HEK293T (cell line): ENCODE measurements around the gene TSEN54.

Experiments used
- CTCF ChIA-PET: fragments of 350-600 bp; formaldehyde crosslinking; extraction: SDS; loops from one replicate; lab custom pipeline; 2021; ENCODE audit warnings: antibody characterized with exemption, inconsistent platforms; lab: Yijun Ruan, JAX
- POLR2A ChIA-PET: fragments of 350-600 bp; formaldehyde crosslinking; extraction: SDS; loops from one replicate; lab custom pipeline; 2020; ENCODE audit warnings: antibody characterized with exemption, inconsistent platforms; lab: Yijun Ruan, JAX
- DNase-seq: peaks from one replicate; pipeline ENCODE4 v3.0.0; 2012; ENCODE audit warnings: mixed read lengths; ENCODE audit errors: extremely low spot score
- ARNT ChIP-seq: fragments of 450-650 bp; IDR thresholded peaks from 2 replicates; pipeline ENCODE4 v1.6.1; 2017; ENCODE audit warnings: mild to moderate bottlenecking
- BHLHE40 ChIP-seq: fragments of 450-650 bp; IDR thresholded peaks from 2 replicates; pipeline ENCODE4 v1.6.1; 2016; ENCODE audit warnings: mild to moderate bottlenecking, moderate library complexity, borderline replicate concordance
- CTBP1 ChIP-seq: fragments of 450-650 bp; IDR thresholded peaks from 2 replicates; pipeline ENCODE4 v1.6.1; 2016; ENCODE audit warnings: borderline replicate concordance
- ELF4 ChIP-seq: fragments of 450-650 bp; IDR thresholded peaks from 2 replicates; pipeline ENCODE4 v1.6.1; 2017; ENCODE audit warnings: antibody characterized with exemption
- FOXA1 ChIP-seq: fragments of 450-650 bp; IDR thresholded peaks from 2 replicates; pipeline ENCODE4 v1.6.1; 2016; ENCODE audit warnings: mild to moderate bottlenecking
- FOXK2 ChIP-seq: fragments of 450-650 bp; IDR thresholded peaks from 2 replicates; pipeline ENCODE4 v1.6.1; 2016; ENCODE audit warnings: mild to moderate bottlenecking
- FOXM1 ChIP-seq: fragments of 450-650 bp; IDR thresholded peaks from 2 replicates; pipeline ENCODE4 v1.6.1; 2017; ENCODE audit warnings: mild to moderate bottlenecking, borderline replicate concordance
- HDGF ChIP-seq: fragments of 450-650 bp; IDR thresholded peaks from 2 replicates; pipeline ENCODE4 v1.6.1; 2017; ENCODE audit warnings: antibody characterized with exemption, borderline replicate concordance
- L3MBTL2 ChIP-seq: fragments of 450-650 bp; conservative IDR thresholded peaks from 2 replicates; pipeline ENCODE4 v1.6.1; 2016; ENCODE audit warnings: mild to moderate bottlenecking
- LEF1 ChIP-seq: fragments of 450-650 bp; IDR thresholded peaks from 2 replicates; pipeline ENCODE4 v1.6.1; 2017; ENCODE audit warnings: mild to moderate bottlenecking, borderline replicate concordance
- NFRKB ChIP-seq: fragments of 450-650 bp; IDR thresholded peaks from 2 replicates; pipeline ENCODE4 v1.6.1; 2016; ENCODE audit warnings: mild to moderate bottlenecking, moderate library complexity
- SP1 ChIP-seq: fragments of 450-650 bp; IDR thresholded peaks from 2 replicates; pipeline ENCODE4 v1.6.1; 2017
- SUZ12 ChIP-seq: fragments of 450-650 bp; IDR thresholded peaks from 2 replicates; pipeline ENCODE4 v1.6.1; 2016; ENCODE audit warnings: mild to moderate bottlenecking
- TARDBP ChIP-seq: fragments of 450-650 bp; IDR thresholded peaks from 2 replicates; pipeline ENCODE4 v1.6.1; 2016
- ZNF384 ChIP-seq: fragments of 450-650 bp; IDR thresholded peaks from 2 replicates; pipeline ENCODE4 v1.6.1; 2016
- TF ChIP-seq, protein P1 (sequence below): fragments of 450-650 bp; IDR thresholded peaks from 2 replicates; pipeline ENCODE4 v1.6.1; 2016

The TSEN54 gene

GRCh38 chr17:75488693-75489510, 27.4 kb upstream of the TSEN54 start:
- CTCF ChIA-PET: no interaction called here

DNA sequence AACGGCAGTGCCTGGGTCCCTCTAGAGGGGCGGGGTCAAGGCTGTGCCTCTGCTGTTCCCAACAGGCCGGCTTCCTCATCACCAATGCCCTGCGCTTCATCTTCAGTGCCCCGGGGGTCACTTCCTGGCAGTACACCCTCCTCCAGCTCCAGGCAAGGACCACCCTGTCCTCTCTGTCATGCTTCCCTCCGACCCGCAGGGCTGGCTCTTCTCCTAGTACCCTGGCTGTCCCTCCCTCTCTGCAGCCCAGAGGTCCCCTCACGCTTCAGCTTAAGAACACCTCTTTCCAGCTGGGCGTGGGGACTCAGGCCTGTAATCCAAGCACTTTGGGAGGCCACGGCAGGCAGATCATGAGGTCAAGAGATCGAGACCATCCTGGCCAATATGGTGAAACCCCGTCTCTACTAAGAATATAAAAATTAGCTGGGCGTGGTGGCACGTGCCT, 26.8 kb upstream of the TSEN54 start:
- CTCF ChIA-PET: no interaction called here
- POLR2A ChIA-PET: no interaction called here
- no peak for DNase-seq
- TF ChIP-seq CTBP1 (no peak), FOXK2 (no peak), HDGF (no peak), ZNF384 (no peak), LEF1 (no peak)
- TF ChIP-seq, protein P1, sequence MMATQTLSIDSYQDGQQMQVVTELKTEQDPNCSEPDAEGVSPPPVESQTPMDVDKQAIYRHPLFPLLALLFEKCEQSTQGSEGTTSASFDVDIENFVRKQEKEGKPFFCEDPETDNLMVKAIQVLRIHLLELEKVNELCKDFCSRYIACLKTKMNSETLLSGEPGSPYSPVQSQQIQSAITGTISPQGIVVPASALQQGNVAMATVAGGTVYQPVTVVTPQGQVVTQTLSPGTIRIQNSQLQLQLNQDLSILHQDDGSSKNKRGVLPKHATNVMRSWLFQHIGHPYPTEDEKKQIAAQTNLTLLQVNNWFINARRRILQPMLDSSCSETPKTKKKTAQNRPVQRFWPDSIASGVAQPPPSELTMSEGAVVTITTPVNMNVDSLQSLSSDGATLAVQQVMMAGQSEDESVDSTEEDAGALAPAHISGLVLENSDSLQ: no peak

More at GRCh38 chr17:75488693-75489510, 27.4 kb upstream of the TSEN54 start:
- TF ChIP-seq NFRKB: no peak
- TF ChIP-seq SP1: no peak
- no peak for TF ChIP-seq HDGF
- TF ChIP-seq TARDBP: no peak
- POLR2A ChIA-PET: no interaction called here
- no peak for DNase-seq

DNA sequence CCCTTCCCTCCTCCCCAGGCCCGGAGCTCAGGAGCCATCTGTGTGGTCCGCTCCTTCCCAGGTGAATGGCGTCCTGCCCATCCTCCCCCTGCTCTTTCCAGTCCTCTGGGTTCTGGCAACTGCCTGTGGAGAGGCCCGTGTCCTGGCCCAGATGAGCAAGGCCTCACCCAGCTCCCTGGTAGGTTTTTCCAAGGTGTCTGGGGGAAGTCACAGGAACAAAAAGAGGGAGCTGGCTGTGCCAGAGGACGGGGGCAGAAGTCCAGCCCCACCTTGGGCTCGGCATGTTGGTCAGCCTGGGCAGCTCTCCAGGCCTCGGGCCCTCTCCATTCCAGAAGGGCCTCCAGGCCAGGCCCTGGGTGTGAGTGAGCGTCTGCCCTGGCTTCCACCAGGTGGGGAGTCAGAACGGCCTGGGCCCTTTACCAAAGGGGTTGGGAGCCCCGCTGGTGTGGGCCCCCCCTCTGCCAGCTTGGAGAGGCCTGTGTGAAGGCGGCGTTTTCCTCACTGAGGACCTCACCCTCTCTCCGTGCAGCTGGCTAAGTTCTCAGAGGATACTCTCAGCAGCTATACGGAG, 26.1 kb upstream of the TSEN54 start:
- no peak for TF ChIP-seq FOXA1
- TF ChIP-seq TARDBP: no peak
- TF ChIP-seq BHLHE40: no peak
- TF ChIP-seq NFRKB: no peak
- TF ChIP-seq HDGF: no peak
- TF ChIP-seq L3MBTL2: no peak
- no peak for TF ChIP-seq SUZ12
- TF ChIP-seq ZNF384: no peak
- TF ChIP-seq CTBP1: no peak
- TF ChIP-seq FOXK2: no peak
- TF ChIP-seq ELF4: no peak
- TF ChIP-seq, protein P1: no peak
- TF ChIP-seq ARNT: no peak
- TF ChIP-seq FOXM1: no peak
- ChIA-PET CTCF (no interaction called here), POLR2A (no interaction called here)
- DNase-seq: no peak

- ChIA-PET CTCF (no interaction called here), POLR2A (interaction anchor here (1.1 kb wide), 1 partner anchor 35 kb away, joined by 6 read pairs; the partner anchor contains the start of gene TMEM94)
- no peak for DNase-seq
- TF ChIP-seq BHLHE40: no peak
- no peak for TF ChIP-seq FOXK2
- no peak for TF ChIP-seq LEF1
- TF ChIP-seq FOXA1: no peak
- TF ChIP-seq ELF4: no peak
These were observed 25.2 kb upstream of the TSEN54 start for GRCh38 chr17:75490953-75491649.

- ChIA-PET CTCF (interaction anchor here (0.6 kb wide), 1 partner anchor 76 kb away, joined by 3 read pairs; no protein-coding TSS in a partner anchor), POLR2A (interaction anchor here (1.1 kb wide), 1 partner anchor 36 kb away, joined by 6 read pairs; the partner anchor contains the start of gene TMEM94)
- DNase-seq: no peak
- TF ChIP-seq FOXM1 (no peak), ARNT (no peak), BHLHE40 (no peak)
These were observed 24.6 kb upstream of the TSEN54 start for GRCh38 chr17:75491680-75492079.

DNA sequence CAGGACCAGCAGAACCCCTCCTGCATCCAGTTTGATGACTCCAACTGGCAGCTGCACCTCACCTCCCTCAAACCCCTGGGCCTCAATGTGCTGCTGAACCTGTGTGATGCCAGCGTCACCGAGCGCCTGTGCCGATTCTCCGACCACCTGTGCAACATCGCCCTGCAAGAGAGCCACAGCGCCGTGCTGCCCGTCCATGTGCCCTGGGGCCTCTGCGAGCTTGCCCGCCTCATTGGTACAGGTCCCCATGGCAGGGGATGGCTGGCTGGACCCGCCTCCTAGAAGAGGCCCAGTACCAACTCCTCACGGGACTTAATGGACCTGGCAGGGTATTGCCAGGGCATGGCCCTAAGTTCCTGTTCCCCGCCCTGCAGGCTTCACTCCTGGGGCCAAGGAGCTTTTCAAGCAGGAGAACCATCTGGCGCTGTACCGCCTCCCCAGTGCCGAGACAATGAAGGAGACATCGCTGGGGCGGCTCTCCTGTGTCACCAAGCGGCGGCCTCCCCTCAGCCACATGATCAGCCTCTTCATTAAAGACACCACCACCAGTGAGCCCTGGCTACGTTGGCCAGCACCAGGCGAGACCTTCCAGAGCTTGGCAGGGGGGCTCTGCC, 23.7 kb upstream of the TSEN54 start:
- CTCF ChIA-PET: no interaction called here
- DNase-seq: no peak
- POLR2A ChIA-PET: no interaction called here

More for the DNA sequence above, 23.7 kb upstream of the TSEN54 start:
- TF ChIP-seq ZNF384: no peak
- TF ChIP-seq CTBP1: no peak
- no peak for TF ChIP-seq ELF4
- TF ChIP-seq BHLHE40: no peak
- no peak for TF ChIP-seq FOXA1
- no peak for TF ChIP-seq NFRKB
- TF ChIP-seq TARDBP: no peak
- TF ChIP-seq, protein P1: no peak
- TF ChIP-seq LEF1: no peak
- TF ChIP-seq HDGF: no peak
- TF ChIP-seq L3MBTL2: no peak
- no peak for TF ChIP-seq ARNT
